ENCODE measurements around the gene LCNL1. TPM values are rescaled to one million over a fixed set of nuclear protein-coding genes. Genes with fewer than 3 reads are reported as not detected.
A peak's percentile ranks its signal among the peaks of the same experiment; 100 is the strongest.

LCNL1 gene
- total and polyA plus RNA-seq, 10 of the 15 experiments (the other 5 are each of a cell fraction or from before 2014, with no cell fraction given), result not detected

DNA sequence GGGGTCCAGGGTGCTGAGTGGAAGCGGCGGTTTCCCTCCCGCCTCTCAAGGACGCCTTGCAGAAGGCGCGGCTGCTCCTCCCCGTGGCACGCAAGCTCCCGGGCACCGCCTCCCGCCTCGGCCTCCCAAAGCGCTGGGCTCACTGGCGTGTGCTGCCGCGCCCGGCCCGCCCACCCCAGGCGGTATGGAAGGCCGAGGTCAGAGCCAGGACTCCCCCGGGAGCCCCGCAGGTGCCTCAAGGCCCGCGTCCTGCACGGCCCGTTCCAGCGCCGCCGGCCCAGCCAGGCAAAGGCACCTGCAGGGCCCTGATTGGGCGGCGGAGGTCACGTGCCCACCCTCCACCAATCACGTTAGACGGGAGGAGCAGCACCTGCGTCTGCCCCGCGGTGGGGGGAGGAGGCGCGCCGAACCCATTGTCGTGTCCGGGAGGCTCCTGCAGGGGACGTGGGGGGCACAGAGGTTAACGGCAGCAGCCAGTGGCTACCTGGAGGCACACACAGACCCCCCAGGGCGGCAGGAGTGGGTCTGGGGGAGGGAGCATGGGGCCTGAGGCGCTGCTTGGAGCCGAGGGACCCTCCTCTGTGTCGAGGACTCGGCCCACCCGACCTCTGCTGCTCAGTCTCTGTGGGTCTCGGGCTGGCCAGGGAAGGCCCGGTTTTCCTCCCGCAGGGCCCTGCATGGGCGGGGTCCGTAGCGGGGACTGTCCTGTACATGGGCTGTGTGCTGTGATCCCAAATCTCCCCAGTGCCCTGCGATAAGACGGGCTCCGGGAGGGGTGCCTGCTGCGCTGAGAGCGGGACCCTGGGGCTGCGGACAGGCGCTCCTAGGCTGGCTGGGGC is 32.8 kb upstream of the LCNL1 start (continued):
- TF ChIP-seq CHD2 (IDR thresholded peaks at IDR 0.05; ENCODE audit: borderline replicate concordance, low read depth, low read length), result peak; percentile 89
- TF ChIP-seq FOXM1 (IDR thresholded peaks at IDR 0.05; ENCODE audit: low read depth, low read length), result no peak
- TF ChIP-seq NRF1 (conservative IDR thresholded peaks at IDR 0.05; ENCODE audit: low read depth, low read length), result no peak
- TF ChIP-seq TCF12 (IDR thresholded peaks at IDR 0.05; ENCODE audit: low read depth, low read length), result peak; percentile 53; the same call in 1 of the 2 replicates
- TF ChIP-seq, protein P1, sequence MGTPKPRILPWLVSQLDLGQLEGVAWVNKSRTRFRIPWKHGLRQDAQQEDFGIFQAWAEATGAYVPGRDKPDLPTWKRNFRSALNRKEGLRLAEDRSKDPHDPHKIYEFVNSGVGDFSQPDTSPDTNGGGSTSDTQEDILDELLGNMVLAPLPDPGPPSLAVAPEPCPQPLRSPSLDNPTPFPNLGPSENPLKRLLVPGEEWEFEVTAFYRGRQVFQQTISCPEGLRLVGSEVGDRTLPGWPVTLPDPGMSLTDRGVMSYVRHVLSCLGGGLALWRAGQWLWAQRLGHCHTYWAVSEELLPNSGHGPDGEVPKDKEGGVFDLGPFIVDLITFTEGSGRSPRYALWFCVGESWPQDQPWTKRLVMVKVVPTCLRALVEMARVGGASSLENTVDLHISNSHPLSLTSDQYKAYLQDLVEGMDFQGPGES (IDR thresholded peaks at IDR 0.05), result peak; percentile 88
- peak; percentile 78 for TF ChIP-seq HDGF (IDR thresholded peaks at IDR 0.05)
- peak; percentile 38 for TF ChIP-seq RELA (IDR thresholded peaks at IDR 0.05; ENCODE audit: borderline replicate concordance, partially characterized antibody)
- TF ChIP-seq, protein P2, sequence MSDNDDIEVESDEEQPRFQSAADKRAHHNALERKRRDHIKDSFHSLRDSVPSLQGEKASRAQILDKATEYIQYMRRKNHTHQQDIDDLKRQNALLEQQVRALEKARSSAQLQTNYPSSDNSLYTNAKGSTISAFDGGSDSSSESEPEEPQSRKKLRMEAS (IDR thresholded peaks at IDR 0.05; ENCODE audit: low read depth, low read length), result peak; percentile 99
- no peak for TF ChIP-seq STAT1 (conservative IDR thresholded peaks at IDR 0.05)
- TF ChIP-seq, protein P3, sequence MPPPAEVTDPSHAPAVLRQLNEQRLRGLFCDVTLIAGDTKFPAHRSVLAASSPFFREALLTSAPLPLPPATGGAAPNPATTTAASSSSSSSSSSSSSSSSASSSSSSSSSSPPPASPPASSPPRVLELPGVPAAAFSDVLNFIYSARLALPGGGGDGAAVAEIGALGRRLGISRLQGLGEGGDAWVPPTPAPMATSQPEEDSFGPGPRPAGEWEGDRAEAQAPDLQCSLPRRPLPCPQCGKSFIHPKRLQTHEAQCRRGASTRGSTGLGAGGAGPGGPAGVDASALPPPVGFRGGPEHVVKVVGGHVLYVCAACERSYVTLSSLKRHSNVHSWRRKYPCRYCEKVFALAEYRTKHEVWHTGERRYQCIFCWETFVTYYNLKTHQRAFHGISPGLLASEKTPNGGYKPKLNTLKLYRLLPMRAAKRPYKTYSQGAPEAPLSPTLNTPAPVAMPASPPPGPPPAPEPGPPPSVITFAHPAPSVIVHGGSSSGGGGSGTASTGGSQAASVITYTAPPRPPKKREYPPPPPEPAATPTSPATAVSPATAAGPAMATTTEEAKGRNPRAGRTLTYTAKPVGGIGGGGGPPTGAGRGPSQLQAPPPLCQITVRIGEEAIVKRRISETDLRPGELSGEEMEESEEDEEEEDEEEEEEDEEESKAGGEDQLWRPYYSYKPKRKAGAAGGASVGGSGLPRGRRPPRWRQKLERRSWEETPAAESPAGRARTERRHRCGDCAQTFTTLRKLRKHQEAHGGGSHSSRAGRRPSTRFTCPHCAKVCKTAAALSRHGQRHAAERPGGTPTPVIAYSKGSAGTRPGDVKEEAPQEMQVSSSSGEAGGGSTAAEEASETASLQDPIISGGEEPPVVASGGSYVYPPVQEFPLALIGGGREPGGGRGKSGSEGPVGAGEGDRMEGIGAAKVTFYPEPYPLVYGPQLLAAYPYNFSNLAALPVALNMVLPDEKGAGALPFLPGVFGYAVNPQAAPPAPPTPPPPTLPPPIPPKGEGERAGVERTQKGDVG (CRISPR knock-in tag; IDR thresholded peaks at IDR 0.05), result peak; percentile 34; the same call in 1 of the 2 replicates
